HCT116 (cell line): ENCODE measurements around the gene KRT73. TPM values are rescaled to one million over a fixed set of nuclear protein-coding genes. Genes with fewer than 3 reads are reported as not detected.

Experiments
- ATAC-seq: fragments of 200-7000 bp; cut with Tn5 transposase; 2 replicates; pipeline ENCODE4 v1.9.1; 2020; ENCODE audit warnings: mild to moderate bottlenecking, moderate library complexity
- BruUV-seq: library from RNA; stranded (reverse); fragments of 400-500 nt; replicated peaks from 2 replicates; lab custom pipeline; 2021; lab: Mats Ljungman, UMichigan
- CTCF ChIA-PET: fragments of 300-600 bp; sonication (Branson Sonifier 250); formaldehyde crosslinking; loops from one replicate; lab custom pipeline; 2021; ENCODE audit warnings: antibody characterized with exemption; lab: Charles Lee
- POLR2A ChIA-PET: fragments of 300-600, 350-600 bp; sonication (Branson Sonifier 250); formaldehyde crosslinking; loops from one replicate; lab custom pipeline; 2021; ENCODE audit warnings: antibody characterized with exemption; lab: Charles Lee
- RAD21 ChIA-PET, 2 experiments: fragments of 300-600 bp; sonication (Branson Sonifier 250); formaldehyde crosslinking; loops; one replicate each; lab custom pipeline; 2023; ENCODE audit warnings: low total read pairs in 2 of 2; ENCODE audit not compliant: uncharacterized antibody in 2 of 2, unreplicated experiment in 2 of 2, low non-redundant PET in 1 of 2; lab: Charles Lee
- DNase-seq: peaks from one replicate; pipeline ENCODE4 v3.0.0-alpha.2; 2010; ENCODE audit warnings: low read depth, low spot score
- H2AFZ ChIP-seq: fragments of 200-600 bp; shearing (Covaris generic), sonication (generic); 2 replicates; pipeline ENCODE4 v1.6.1; 2017; ENCODE audit warnings: low read depth, mixed run types, mixed read lengths, antibody characterized with exemption, low read length; ENCODE audit not compliant: poor library complexity, severe bottlenecking
- H3K27ac ChIP-seq: 2 replicates; pipeline ENCODE4 v1.5.1; 2012; ENCODE audit warnings: low read depth, low read length
- H3K27me3 ChIP-seq: fragments of 200-600 bp; sonication (generic); 2 replicates; pipeline ENCODE4 v1.6.1; 2016; ENCODE audit warnings: mixed run types, low read length, mixed read lengths; ENCODE audit not compliant: insufficient read depth
- H3K36me3 ChIP-seq, 2 experiments: fragments of 200-500 bp in 1 of 2; fragments of 200-600 bp in 1 of 2; sonication (Bioruptor generic) in 1 of 2; sonication (generic) in 1 of 2; 2 replicates each; pipeline versions ENCODE4 v1.5.1 to v1.6.1; 2014 to 2016; ENCODE audit warnings: low read length in 2 of 2, inconsistent platforms in 1 of 2, mixed read lengths in 1 of 2, mixed run types in 1 of 2; ENCODE audit not compliant: insufficient read depth in 2 of 2, control insufficient read depth in 1 of 2
- H3K4me1 ChIP-seq, 2 experiments: fragments of 200-600 bp in 1 of 2; sonication (generic) in 1 of 2; 2 replicates each; pipeline versions ENCODE4 v1.5.1 to v1.6.1; 2012 to 2017; ENCODE audit warnings: low read length in 2 of 2, inconsistent platforms in 1 of 2, mild to moderate bottlenecking in 1 of 2, mixed read lengths in 1 of 2, mixed run types in 1 of 2, moderate library complexity in 1 of 2; ENCODE audit not compliant: insufficient read depth in 2 of 2, control insufficient read depth in 1 of 2
- H3K4me2 ChIP-seq: fragments of 200-600 bp; sonication (generic); 2 replicates; pipeline ENCODE4 v1.6.1; 2017; ENCODE audit warnings: mixed run types, low read length, mixed read lengths
- H3K4me3 ChIP-seq, 2 experiments: fragments of 200-600 bp in 1 of 2; sonication (generic) in 1 of 2; replicated peaks in 1 of 2; 2 replicates each; pipeline ENCODE4 v1.5.1; 2011 to 2016; ENCODE audit warnings: low read length in 2 of 2, control low read depth in 1 of 2, low read depth in 1 of 2, mild to moderate bottlenecking in 1 of 2, mixed read lengths in 1 of 2, mixed run types in 1 of 2
- H3K79me2 ChIP-seq: fragments of 200-600 bp; sonication (generic); 2 replicates; pipeline ENCODE4 v1.6.1; 2017; ENCODE audit warnings: mild to moderate bottlenecking, mixed run types, low read length, moderate library complexity, mixed read lengths; ENCODE audit not compliant: insufficient read depth
- H3K9ac ChIP-seq: fragments of 200-600 bp; sonication (generic); 2 replicates; pipeline ENCODE4 v1.6.1; 2016; ENCODE audit warnings: low read length, mixed read lengths
- H3K9me2 ChIP-seq: fragments of 200-600 bp; sonication (generic), shearing (Covaris generic); 2 replicates; pipeline ENCODE4 v1.6.1; 2017; ENCODE audit warnings: mixed run types, mild to moderate bottlenecking, moderate library complexity; ENCODE audit not compliant: insufficient read depth
- H3K9me3 ChIP-seq, 2 experiments: fragments of 200-500 bp in 1 of 2; fragments of 200-600 bp in 1 of 2; sonication (Bioruptor generic) in 1 of 2; sonication (generic) in 1 of 2; 2 replicates each; pipeline ENCODE4 v1.6.1; 2014 to 2017; ENCODE audit warnings: low read length in 2 of 2, mixed read lengths in 2 of 2, inconsistent platforms in 1 of 2, low read depth in 1 of 2, mild to moderate bottlenecking in 1 of 2, mixed run types in 1 of 2, moderate library complexity in 1 of 2; ENCODE audit not compliant: control insufficient read depth in 1 of 2, insufficient read depth in 1 of 2
- H4K20me1 ChIP-seq: fragments of 200-600 bp; sonication (generic), shearing (Covaris generic); 2 replicates; pipeline ENCODE4 v1.6.1; 2017; ENCODE audit warnings: mixed run types, mild to moderate bottlenecking, moderate library complexity; ENCODE audit not compliant: insufficient read depth
- CEBPB ChIP-seq: IDR thresholded peaks from 2 replicates; pipeline ENCODE4 v1.6.1; 2012; ENCODE audit warnings: low read depth
- CTCF ChIP-seq, 3 experiments: fragments of 200-600 bp in 1 of 3; sonication (generic) in 1 of 3; IDR thresholded peaks in 2 of 3; conservative IDR thresholded peaks in 1 of 3; 2 replicates each; pipeline ENCODE4 v1.5.1; 2012 to 2017; ENCODE audit warnings: low read depth in 2 of 3, low read length in 2 of 3, antibody characterized with exemption in 1 of 3, borderline replicate concordance in 1 of 3, control low read depth in 1 of 3, mild to moderate bottlenecking in 1 of 3, mixed read lengths in 1 of 3, mixed run types in 1 of 3, moderate library complexity in 1 of 3; ENCODE audit not compliant: insufficient read depth in 1 of 3
- EGR1 ChIP-seq: IDR thresholded peaks from 2 replicates; pipeline ENCODE4 v1.6.1; 2012; ENCODE audit warnings: low read depth
- ELF1 ChIP-seq: IDR thresholded peaks from 2 replicates; pipeline ENCODE4 v1.6.1; 2012; ENCODE audit warnings: low read depth, borderline replicate concordance
- EZH2 ChIP-seq: fragments of 200-600 bp; sonication (generic); IDR thresholded peaks from 2 replicates; pipeline ENCODE4 v1.6.1; 2017; ENCODE audit warnings: antibody characterized with exemption, mixed run types
- EZH2phosphoT487 ChIP-seq: fragments of 200-600 bp; IDR thresholded peaks from 2 replicates; pipeline ENCODE4 v1.6.1; 2018; ENCODE audit warnings: antibody characterized with exemption, borderline replicate concordance
- JUND ChIP-seq: IDR thresholded peaks from 2 replicates; pipeline ENCODE4 v1.6.1; 2012
- POLR2A ChIP-seq: IDR thresholded peaks from 2 replicates; pipeline ENCODE4 v1.7.0; 2011; ENCODE audit warnings: borderline replicate concordance; ENCODE audit not compliant: insufficient read depth, insufficient read length; ENCODE audit errors: extremely low read depth
- POLR2AphosphoS5 ChIP-seq: IDR thresholded peaks from 2 replicates; pipeline ENCODE4 v1.6.1; 2011; ENCODE audit warnings: mild to moderate bottlenecking, low read depth, low read length, moderate library complexity
- SIN3A ChIP-seq: IDR thresholded peaks from 2 replicates; pipeline ENCODE4 v1.6.1; 2012; ENCODE audit warnings: low read depth
- TCF7L2 ChIP-seq: IDR thresholded peaks from 2 replicates; pipeline ENCODE4 v1.7.0; 2011; ENCODE audit warnings: borderline replicate concordance, inconsistent platforms; ENCODE audit not compliant: insufficient read depth, insufficient read length; ENCODE audit errors: extremely low read depth
- YY1 ChIP-seq: IDR thresholded peaks from 2 replicates; pipeline ENCODE4 v1.6.1; 2011; ENCODE audit warnings: low read length, low read depth, moderate library complexity, mild to moderate bottlenecking; ENCODE audit not compliant: insufficient replicate concordance; ENCODE audit errors: extremely low read depth
- ZNF274 ChIP-seq: fragments of 200-500 bp; sonication (Bioruptor generic); IDR thresholded peaks from 2 replicates; pipeline ENCODE4 v1.6.1; 2014; ENCODE audit warnings: mild to moderate bottlenecking, low read depth, low read length, inconsistent platforms
- intact Hi-C: fragments of 100-400 bp; cut with micrococcal nuclease; formaldehyde crosslinking; loops from 2 replicates; pipeline ENCODE4 v1.10.0; 2022
- total RNA-seq: library from RNA; stranded (reverse); gene quantifications from one replicate; pipeline ENCODE4 v1.2.1, GENCODE V29; 2021; ENCODE audit not compliant: unreplicated experiment
- TF ChIP-seq, protein P1 (sequence below): IDR thresholded peaks from 2 replicates; pipeline ENCODE4 v1.6.1; 2012

The KRT73 gene
- total RNA-seq, 1 experiment from 2014 or later: not detected

- ChIA-PET RAD21 (interaction anchor here in 1 of 2 experiments (0.6 to 2.4 kb wide), 4 partner anchors 188 to 408 kb away, joined by 3 to 7 read pairs (median 4); no protein-coding TSS in a partner anchor), POLR2A (no interaction called here), CTCF (interaction anchor here (0.8 to 4.6 kb wide), 7 partner anchors 22 to 295 kb away, joined by 3 to 29 read pairs (median 6); no protein-coding TSS in a partner anchor)
- no TSS peak for BruUV-seq
- no peak overlapping the region for H3K4me2 ChIP-seq
- DNase-seq: no peak
- peaks cover 0 to 40% of the 10 kb centered on the region in 2 experiments; a peak in 3 of 4 replicates for H3K4me1 ChIP-seq
- H3K9ac ChIP-seq: no peak overlapping the region
- no peak for ATAC-seq
- H4K20me1 ChIP-seq: no peaks in the 10 kb centered on the region
- no peaks in the 10 kb centered on the region for H3K9me2 ChIP-seq
- H3K4me3 ChIP-seq: no peak overlapping the region
- H3K27ac ChIP-seq: no peak overlapping the region
- no peaks in the 10 kb centered on the region for H3K27me3 ChIP-seq
- no peaks in the 10 kb centered on the region for H3K36me3 ChIP-seq
- H3K79me2 ChIP-seq: no peaks in the 10 kb centered on the region
- no peaks in the 10 kb centered on the region for H3K9me3 ChIP-seq
- TF ChIP-seq EGR1 (no peak), ELF1 (no peak), SIN3A (no peak), ZNF274 (no peak), TCF7L2 (no peak), EZH2phosphoT487 (no peak), CEBPB (no peak), POLR2A (no peak), JUND (no peak), POLR2AphosphoS5 (no peak), CTCF (IDR thresholded peaks at IDR 0.05 in 2 of 3, conservative IDR thresholded peaks at IDR 0.05 in 1 of 3; ENCODE audit: borderline replicate concordance in 1 of 3, insufficient read depth in 1 of 3, low read depth in 2 of 3, low read length in 2 of 3) (no peak), EZH2 (no peak), YY1 (no peak)
- TF ChIP-seq, protein P1, sequence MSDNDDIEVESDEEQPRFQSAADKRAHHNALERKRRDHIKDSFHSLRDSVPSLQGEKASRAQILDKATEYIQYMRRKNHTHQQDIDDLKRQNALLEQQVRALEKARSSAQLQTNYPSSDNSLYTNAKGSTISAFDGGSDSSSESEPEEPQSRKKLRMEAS: no peak
- intact Hi-C loops: loop anchor here (5.0 kb wide), 2 partner anchors 192 to 427 kb away; no protein-coding TSS in a partner anchor
- no peak overlapping the region for H2AFZ ChIP-seq
Observed at GRCh38 chr12:52584156-52584682, 34.1 kb downstream of the KRT73 start.
